Adrenal gland (tissue), 12 donors: ENCODE results near the gene NAP1L4. TPM values are rescaled to one million over a fixed set of nuclear protein-coding genes. Genes with fewer than 3 reads are reported as not detected.

Experiments used
- DNase-seq, 7 donors: peaks; one replicate each; pipeline ENCODE4 v3.0.0-alpha.2; 2019 to 2020
- H3K27ac ChIP-seq, 5 donors: fragments of 200-600 bp; sonication (generic) in 4 of 5; 1 replicate in 3 of 5; 2 replicates in 2 of 5; pipeline versions ENCODE4 v1.5.1 to v1.8.0; 2016 to 2020; ENCODE audit warnings: mild to moderate bottlenecking in 1 of 5
- H3K27me3 ChIP-seq: fragments of 200-600 bp; 2 replicates; pipeline ENCODE4 v1.8.0; 2021
- H3K36me3 ChIP-seq, 2 donors: fragments of 200-600 bp; replicated peaks in 1 of 2; 1 replicate in 1 of 2; 2 replicates in 1 of 2; pipeline versions ENCODE4 v1.5.1 to v1.8.0; 2018 to 2022
- H3K4me1 ChIP-seq, 2 donors: fragments of 200-600 bp; replicated peaks in 1 of 2; 1 replicate in 1 of 2; 2 replicates in 1 of 2; pipeline versions ENCODE4 v1.5.1 to v1.8.0; 2018 to 2021
- H3K4me3 ChIP-seq, 4 donors: fragments of 200-600 bp; sonication (generic) in 3 of 4; one replicate each; pipeline ENCODE4 v1.5.1; 2016 to 2018
- H3K9me3 ChIP-seq, 3 donors: fragments of 200-600 bp; sonication (generic) in 1 of 3; replicated peaks in 1 of 3; 1 replicate in 2 of 3; 2 replicates in 1 of 3; pipeline versions ENCODE4 v1.5.1 to v1.8.0; 2016 to 2021
- CTCF ChIP-seq, 6 experiments: fragments of 450-650 bp in 4 of 6; fragments of 200-600 bp in 2 of 6; sonication (generic) in 1 of 6; IDR thresholded peaks; 1 replicate in 5 of 6; 2 replicates in 1 of 6; pipeline versions ENCODE4 v1.5.1 to v1.8.0; 2016 to 2021; ENCODE audit warnings: antibody characterized with exemption in 6 of 6, mild to moderate bottlenecking in 2 of 6, moderate library complexity in 1 of 6
- POLR2A ChIP-seq, 2 donors: fragments of 450-650 bp; IDR thresholded peaks; one replicate each; pipeline ENCODE4 v1.6.1; 2017; ENCODE audit warnings: antibody characterized with exemption in 2 of 2, mild to moderate bottlenecking in 2 of 2, moderate library complexity in 1 of 2
- WGBS, 4 donors: extraction: QIAGEN DNeasy Blood & Tissue Kit in 2 of 4; methylation state at CpG; one replicate each; pipeline versions ENCODE4 v1.1.5 to v1.1.7; 2013 to 2017; 5-methylcytosine and 5-hydroxymethylcytosine counted together
- intact Hi-C, 2 donors: fragments of 100-400 bp; cut with DNase I; formaldehyde crosslinking; loops; one replicate each; pipeline versions ENCODE4 v1.14.1 to v1.15.0; 2022 to 2023
- polyA plus RNA-seq, 3 donors: library from polyadenylated mRNA; stranded (reverse); fragments of 200-250 nt in 2 of 3; fragments of 350-450 nt in 1 of 3; fragmentation: Illumina TruSeq in 1 of 3; extraction: RNeasy Lipid Tissue Mini Kit (QIAGEN cat#74804) in 1 of 3; gene quantifications; one replicate each; pipeline ENCODE4 v1.2.3, GENCODE V29; 2013 to 2014
- total RNA-seq, 9 donors: library from RNA; depleted of rRNA in 4 of 9; stranded (reverse); fragments of >200 nt in 4 of 9; fragments of 120-200 nt in 1 of 9; fragmentation: NEBNext Ultra II Directional in 1 of 9; extraction: Animal tissue kit (Norgen Biotek cat#: 25700) in 1 of 9; gene quantifications; one replicate each; pipeline versions ENCODE4 v1.1.0 to v1.2.4, GENCODE V29; 2013 to 2023
- donor health status: healthy with polysubstance abuse.
- donor health status: Bipolar disorder and iron deficiency.
- donor health status: DM: yes; HTN: yes; CAD: no.
- donor health status: DM: no; HTN: no; CAD: no.
- donor health status: DM: no; HTN: no; CAD: no.
- donor health status: DM: yes; HTN: yes; CAD: no.

The NAP1L4 gene
- total and polyA plus RNA-seq, 12 donors, result 39.7 to 128 (median 79.9) TPM

- TF ChIP-seq POLR2A (IDR thresholded peaks at IDR 0.05), result no peak
- TF ChIP-seq CTCF (IDR thresholded peaks at IDR 0.05), result no peak
- Histone ChIP-seq H3K27me3 (no peaks in the 10 kb centered on the region), H3K9me3 (no peaks in the 10 kb centered on the region), H3K27ac (no peak overlapping the region), H3K36me3 (peaks cover 0 to 10% of the 10 kb centered on the region in 2 donors), H3K4me1 (peaks cover 0 to 17% of the 10 kb centered on the region in 2 donors), H3K4me3 (no peak overlapping the region)
- 80 to 93% (median 81%) methylated on average over 3 to 15 of the region's 15 CpGs for WGBS, 4 donors
- peak in 4 of 7 donors; percentile 8 to 48 (median 16) for DNase-seq
- intact Hi-C loops, result no loop called here
Observed at GRCh38 chr11:2942872-2943710, 49.0 kb downstream of the NAP1L4 start.

- peaks cover 0 to 17% of the 10 kb centered on the region in 2 donors for H3K4me1 ChIP-seq
- H3K27me3 ChIP-seq, result no peaks in the 10 kb centered on the region
- DNase-seq, result peak in 2 of 7 donors; percentile 8 to 16
- no peak overlapping the region for H3K4me3 ChIP-seq
- intact Hi-C loops, result no loop called here
- H3K9me3 ChIP-seq, result no peaks in the 10 kb centered on the region
- H3K36me3 ChIP-seq, result peaks cover 0 to 5% of the 10 kb centered on the region in 2 donors
- WGBS, 4 donors, result 69 to 81% (median 76%) methylated on average over 11 to 13 of the region's 13 CpGs
- no peak for TF ChIP-seq CTCF (IDR thresholded peaks at IDR 0.05)
- no peak for TF ChIP-seq POLR2A (IDR thresholded peaks at IDR 0.05)
- H3K27ac ChIP-seq, result no peak overlapping the region
Observed at GRCh38 chr11:2942447-2942846, 49.7 kb downstream of the NAP1L4 start.

GRCh38 chr11:2940921-2941821, 51.0 kb downstream of the NAP1L4 start:
- H3K4me1 ChIP-seq, result peaks cover 0 to 16% of the 10 kb centered on the region in 2 donors
- 20 to 51% (median 43%) methylated on average over 2 to 10 of the region's 10 CpGs for WGBS, 4 donors
- intact Hi-C loops, result no loop called here
- H3K36me3 ChIP-seq, result peaks cover 0 to 5% of the 10 kb centered on the region in 2 donors
- H3K4me3 ChIP-seq, result no peak overlapping the region
- H3K27ac ChIP-seq, result no peak overlapping the region
- no peaks in the 10 kb centered on the region for H3K27me3 ChIP-seq
- TF ChIP-seq POLR2A (IDR thresholded peaks at IDR 0.05) (no peak), CTCF (IDR thresholded peaks at IDR 0.05) (no peak)
- DNase-seq, result peak in 2 of 7 donors; percentile 30 to 34
- no peaks in the 10 kb centered on the region for H3K9me3 ChIP-seq
